WI38 (cell line): ENCODE measurements around the gene BTBD9.

Experiments
- H3K4me3 ChIP-seq: 2 replicates; pipeline ENCODE4 v1.5.1; 2011; ENCODE audit warnings: low read depth, mild to moderate bottlenecking, control low read depth, low read length
- CTCF ChIP-seq: IDR thresholded peaks from 2 replicates; pipeline ENCODE4 v1.5.1; 2012; ENCODE audit warnings: low read depth, mild to moderate bottlenecking, control low read depth, low read length

Gene BTBD9

DNA sequence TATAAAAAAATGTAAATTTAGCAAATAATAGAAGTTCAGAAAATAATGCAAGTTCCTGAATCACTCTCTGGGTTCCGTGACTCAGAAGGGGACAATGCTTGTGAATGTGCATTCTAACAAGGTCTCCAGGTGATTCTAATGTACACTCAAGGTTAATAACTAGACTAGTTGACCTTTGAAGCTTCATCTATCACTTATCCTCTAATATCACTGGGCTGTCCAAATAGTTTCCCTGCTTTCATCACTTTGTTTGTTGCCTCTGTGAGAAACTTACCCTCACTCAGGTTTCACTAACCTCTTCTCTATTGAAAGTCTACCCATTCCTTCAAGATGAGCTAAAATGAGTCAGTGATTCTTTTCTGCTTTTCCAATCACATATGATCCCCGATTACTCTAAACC, 189.0 kb downstream of the BTBD9 start:
- TF ChIP-seq CTCF: no peak
- no peak overlapping the region for H3K4me3 ChIP-seq

DNA sequence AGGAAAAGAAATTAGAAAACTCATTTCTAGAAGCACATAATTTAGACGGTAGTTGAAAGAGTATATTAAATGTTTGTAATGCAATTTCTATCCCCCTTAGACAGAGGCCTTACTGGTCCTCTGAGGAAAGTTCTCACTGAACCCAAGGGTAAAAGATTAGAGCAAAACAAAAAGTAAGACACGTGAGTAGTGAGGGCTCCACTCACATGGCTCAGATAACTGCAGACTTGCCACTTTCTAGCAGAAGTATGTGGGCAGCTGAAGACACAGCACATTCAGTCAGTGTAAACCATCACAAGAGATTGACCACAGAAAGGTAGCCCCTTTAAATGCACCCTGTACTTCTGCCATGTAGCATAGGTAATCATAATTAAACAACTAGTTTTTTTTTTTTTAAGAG, 193.8 kb downstream of the BTBD9 start:
- H3K4me3 ChIP-seq: no peak overlapping the region
- TF ChIP-seq CTCF: no peak

DNA sequence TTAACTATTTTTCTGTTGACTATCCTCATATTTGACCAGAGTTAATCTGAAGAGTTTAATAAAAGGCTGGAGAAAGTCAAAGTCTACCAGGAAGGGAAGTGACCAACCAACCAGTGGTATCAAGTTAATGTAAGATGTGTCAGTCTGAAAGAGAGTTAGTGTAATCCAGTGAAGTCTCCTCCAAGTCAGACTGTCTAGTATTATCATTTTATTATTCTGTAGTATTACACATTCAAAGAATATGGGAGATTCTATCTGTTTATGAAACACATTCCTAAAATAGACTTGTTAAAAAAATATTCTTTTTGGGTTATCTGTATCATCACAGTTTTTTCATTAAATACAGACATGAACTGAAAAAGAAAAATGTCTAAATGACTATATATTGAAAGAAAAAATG, 194.4 kb downstream of the BTBD9 start:
- no peak overlapping the region for H3K4me3 ChIP-seq
- no peak for TF ChIP-seq CTCF

DNA sequence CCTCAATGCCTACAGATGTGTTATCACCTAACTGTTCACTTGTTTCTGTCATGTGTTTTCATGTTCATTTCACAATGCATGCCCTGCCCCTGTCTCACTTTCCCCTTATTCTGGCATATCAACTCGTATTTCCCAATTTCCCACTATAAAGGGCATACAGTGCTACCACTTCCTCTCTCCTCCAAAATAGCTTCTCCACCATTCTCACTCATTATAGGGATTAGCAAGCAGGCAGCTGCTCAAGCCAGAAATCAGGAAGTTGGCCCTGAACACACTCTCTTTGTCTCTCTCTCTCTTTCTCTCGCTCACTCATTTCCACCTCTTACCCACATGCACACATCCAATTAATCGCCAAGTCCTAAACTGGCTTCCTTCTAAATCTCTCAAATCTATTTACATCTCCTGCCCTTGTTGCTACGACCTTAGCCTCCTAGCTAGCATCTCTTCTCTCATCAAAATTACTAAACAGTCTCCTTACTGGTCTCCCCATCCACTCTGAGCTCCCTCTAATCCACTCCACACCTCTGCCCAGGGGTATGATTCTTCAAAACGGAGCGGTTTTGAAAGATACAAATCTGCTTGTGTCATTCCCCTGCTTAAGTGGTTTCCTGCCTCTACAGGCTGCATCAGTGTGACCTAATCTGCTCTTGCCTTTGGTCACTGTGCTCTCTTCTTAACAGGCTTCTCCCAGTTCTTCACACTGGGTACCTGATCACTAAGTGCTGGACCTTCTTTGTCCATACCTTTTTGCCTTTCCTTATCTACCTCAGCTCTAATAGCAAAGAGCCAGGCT, 196.2 kb downstream of the BTBD9 start:
- no peak for TF ChIP-seq CTCF
- H3K4me3 ChIP-seq: no peak overlapping the region

GRCh38 chr6:38438097-38438496, 201.6 kb downstream of the BTBD9 start:
- TF ChIP-seq CTCF: no peak
- H3K4me3 ChIP-seq: no peak overlapping the region

GRCh38 chr6:38436726-38437465, 202.8 kb downstream of the BTBD9 start:
- H3K4me3 ChIP-seq: no peak overlapping the region
- no peak for TF ChIP-seq CTCF

GRCh38 chr6:38435330-38435729, 204.4 kb downstream of the BTBD9 start:
- TF ChIP-seq CTCF: no peak
- H3K4me3 ChIP-seq: no peak overlapping the region
